B cell (primary cell): ENCODE data around the gene AHNAK.

ENCODE experiments used
- CTCF ChIP-seq: fragments of 200-600 bp; IDR thresholded peaks from one replicate; pipeline ENCODE4 v1.8.0; 2022; ENCODE audit warnings: antibody characterized with exemption, mild to moderate bottlenecking
- EZH2 ChIP-seq: IDR thresholded peaks from 2 replicates; pipeline ENCODE4 v1.6.1; 2012; ENCODE audit warnings: borderline replicate concordance, low read depth, mild to moderate bottlenecking, moderate library complexity, low read length; ENCODE audit not compliant: insufficient read depth, poor library complexity, severe bottlenecking

- TF ChIP-seq EZH2: no peak
- TF ChIP-seq CTCF: no peak
Measured at GRCh38 chr11:62482753-62483152, 63.9 kb downstream of the AHNAK start.
